GM19372 (cell line): Measurements from ENCODE around the gene GALNT2.

Source experiments
- ATAC-seq: cut with Tn5 transposase; IDR thresholded peaks from one replicate; pipeline ENCODE4 v1.9.1; 2021; ENCODE audit warnings: mild to moderate bottlenecking, low read depth, moderate library complexity; ENCODE audit not compliant: unreplicated experiment

The GALNT2 gene

GRCh38 chr1:230248016-230248888 lies 181.2 kb downstream of the GALNT2 start:
- no peak for ATAC-seq

DNA sequence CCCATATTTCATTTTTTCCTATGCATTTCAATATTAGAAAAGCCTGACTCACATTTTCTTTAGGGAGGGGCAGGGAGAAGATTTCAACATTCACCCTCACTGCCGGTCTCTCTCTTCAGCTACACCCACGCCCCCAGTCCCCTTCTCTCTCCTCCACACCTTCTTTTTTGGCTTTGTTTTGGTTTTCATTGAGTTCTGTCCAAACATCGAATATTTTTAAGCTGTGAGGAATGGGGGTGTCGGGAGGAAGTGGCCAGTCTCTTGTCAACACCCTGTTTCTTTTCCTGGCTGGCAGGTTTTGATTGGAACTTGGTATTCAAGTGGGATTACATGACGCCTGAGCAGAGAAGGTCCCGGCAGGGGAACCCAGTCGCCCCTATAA lies 181.8 kb downstream of the GALNT2 start:
- no peak for ATAC-seq

DNA sequence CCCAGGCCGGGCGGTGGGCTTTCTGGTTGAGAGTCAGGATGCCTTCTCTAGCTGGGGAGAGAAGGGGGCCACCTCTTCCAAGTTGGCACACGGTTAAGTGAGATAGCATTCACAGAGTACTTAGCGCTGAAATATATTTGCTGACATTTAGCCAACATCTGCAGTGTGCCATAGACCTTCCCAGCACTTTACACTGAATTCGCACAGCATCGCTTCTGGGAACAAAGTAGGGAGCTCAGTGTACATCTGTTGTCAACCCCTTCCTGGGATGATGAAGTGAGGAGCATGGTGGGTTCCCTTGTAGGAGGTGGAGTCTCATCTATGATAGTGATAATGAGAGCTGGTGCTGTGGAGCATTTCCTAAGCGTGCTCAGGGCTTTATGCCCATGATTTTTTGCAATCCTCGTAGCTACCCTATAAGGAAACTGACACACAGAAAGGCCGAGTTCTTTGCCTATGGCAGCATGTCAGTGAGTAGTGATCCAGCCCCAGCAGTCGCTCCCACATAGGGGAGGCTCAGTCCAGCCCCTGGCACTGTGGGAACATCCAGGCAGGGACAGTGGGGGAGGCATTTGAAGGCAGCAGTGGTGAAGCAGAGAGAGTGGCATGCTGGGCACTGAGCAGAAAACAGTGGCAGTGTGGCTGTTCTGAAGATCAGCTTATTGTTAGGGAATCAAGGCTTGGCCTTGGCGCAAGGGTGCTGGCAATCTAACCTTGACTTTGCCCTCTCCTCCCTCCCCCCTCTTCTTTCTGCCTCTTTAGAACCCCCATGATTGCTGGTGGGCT lies 182.8 kb downstream of the GALNT2 start:
- no peak for ATAC-seq

DNA sequence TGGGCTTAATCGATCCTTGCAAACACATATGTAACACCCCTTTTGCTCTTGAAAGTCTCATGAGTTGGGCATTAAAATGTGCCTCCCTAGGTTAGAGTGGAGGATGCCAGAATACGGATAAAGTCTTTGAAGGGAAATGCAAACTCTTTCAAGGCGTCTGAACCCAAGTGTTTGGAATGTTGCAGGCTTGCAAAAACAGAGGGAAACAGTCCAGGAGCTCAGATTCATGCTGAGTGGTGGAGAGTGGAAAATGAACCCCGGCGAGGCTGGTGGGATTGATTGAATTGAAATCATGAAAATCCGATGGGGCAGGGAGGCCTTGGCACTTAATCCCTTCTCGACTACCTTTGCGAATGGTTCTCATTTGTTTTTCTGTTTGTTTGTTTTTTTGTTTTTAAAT lies 183.6 kb downstream of the GALNT2 start:
- no peak for ATAC-seq

DNA sequence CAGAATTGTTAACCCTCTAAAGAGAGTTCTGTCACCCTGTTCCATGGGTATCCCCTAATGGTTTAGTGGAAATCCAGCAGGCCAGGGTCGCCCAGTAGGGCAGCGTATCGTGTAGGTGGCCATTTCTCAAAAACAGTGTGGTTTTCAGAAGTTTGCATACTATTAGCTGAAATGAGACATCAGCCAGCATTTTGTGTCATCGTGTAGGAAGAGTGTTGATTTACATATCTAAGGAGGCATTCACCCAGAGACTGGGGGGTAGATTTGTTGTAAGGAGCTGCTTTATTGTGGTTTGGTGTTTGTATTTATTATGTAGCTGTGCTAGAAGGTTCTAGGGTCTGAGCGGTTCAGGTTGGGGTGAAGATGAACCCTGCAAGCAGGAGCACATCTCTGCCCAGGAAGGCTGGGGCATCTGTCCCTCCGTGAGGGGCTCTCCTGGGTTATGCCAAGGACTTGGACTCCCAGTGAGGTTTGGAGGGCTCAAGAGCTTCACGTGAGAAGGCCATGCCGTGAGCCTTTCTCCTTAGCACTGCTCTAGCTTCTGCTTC lies 184.7 kb downstream of the GALNT2 start:
- ATAC-seq: no peak

- no peak for ATAC-seq
Observed at GRCh38 chr1:230253150-230253549, 186.1 kb downstream of the GALNT2 start.

DNA sequence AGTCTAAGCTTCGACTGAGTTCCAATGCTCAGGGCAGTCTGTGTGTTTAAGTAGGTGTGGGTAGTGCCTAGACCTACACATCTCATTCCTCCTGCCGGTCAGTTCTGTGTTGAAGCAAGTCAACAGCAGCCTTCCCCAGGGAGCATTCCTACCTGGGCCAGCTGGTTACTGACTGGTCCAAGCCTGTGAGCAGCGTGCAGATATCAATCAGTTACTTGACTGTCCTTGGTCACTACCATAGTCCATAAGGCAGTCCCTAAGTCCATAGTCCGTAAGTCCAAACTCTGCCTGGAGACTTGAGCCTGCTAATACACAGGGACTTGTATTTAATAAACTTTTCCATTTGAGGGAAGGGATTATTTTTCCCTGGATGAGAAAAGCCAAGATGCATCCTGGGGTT lies 187.2 kb downstream of the GALNT2 start:
- ATAC-seq: no peak

DNA sequence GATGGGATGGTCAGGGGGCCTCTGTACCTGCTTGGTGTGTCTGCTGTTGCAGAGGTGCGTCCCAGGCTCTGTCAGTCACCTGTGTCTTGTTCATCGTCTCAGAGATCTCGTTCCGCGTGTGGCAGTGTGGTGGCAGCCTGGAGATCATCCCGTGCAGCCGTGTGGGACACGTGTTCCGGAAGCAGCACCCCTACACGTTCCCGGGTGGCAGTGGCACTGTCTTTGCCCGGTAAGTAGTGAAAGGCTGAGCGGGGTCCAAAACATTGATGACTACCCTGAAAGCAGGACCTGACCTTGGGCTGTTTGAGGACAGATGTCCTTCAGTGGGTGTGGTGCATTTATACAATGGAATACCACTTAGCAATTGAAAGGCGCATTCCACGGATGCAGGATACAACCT lies 188.1 kb downstream of the GALNT2 start:
- no peak for ATAC-seq

DNA sequence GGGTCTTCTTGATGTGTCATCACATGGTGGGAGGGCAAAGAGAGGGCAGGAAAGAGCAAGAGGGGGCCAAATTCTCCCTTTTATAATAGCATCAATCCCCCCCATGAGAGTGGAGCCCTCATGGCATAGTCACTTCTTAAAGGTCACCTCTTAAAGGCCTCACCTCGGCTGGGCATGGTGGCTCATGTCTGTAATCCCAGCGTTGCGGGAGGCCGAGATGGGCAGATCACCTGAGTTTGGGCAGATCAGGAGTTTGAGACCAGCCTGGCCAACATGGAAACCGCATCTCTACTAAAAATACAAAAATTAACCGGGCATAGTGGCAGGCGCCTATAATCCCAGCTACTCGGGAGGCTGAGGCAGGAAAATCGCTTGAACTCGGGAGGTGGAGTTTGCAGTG lies 189.0 kb downstream of the GALNT2 start:
- no peak for ATAC-seq

DNA sequence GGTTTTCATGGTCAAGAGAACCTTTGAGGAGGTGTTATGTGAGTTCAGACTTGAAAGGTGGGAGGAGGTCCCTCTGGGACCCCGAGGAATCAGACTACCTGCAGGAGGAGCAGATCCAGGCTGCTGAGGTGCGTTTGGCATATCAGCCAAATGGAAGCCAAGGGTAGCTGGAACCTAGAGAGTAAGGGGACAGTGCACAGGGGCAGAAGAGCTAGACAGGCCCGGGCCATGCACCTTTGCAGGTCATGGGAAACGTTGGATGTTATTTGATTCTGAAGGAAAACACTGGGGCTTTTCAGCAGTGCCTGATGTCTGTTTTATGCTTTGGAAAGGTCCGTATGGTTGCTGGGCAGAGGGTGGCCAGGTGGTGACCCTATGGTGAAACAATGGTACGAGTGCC lies 189.9 kb downstream of the GALNT2 start:
- no peak for ATAC-seq

GRCh38 chr1:230259621-230260020 lies 192.6 kb downstream of the GALNT2 start:
- no peak for ATAC-seq

GRCh38 chr1:230260831-230261230 lies 193.8 kb downstream of the GALNT2 start:
- no peak for ATAC-seq

DNA sequence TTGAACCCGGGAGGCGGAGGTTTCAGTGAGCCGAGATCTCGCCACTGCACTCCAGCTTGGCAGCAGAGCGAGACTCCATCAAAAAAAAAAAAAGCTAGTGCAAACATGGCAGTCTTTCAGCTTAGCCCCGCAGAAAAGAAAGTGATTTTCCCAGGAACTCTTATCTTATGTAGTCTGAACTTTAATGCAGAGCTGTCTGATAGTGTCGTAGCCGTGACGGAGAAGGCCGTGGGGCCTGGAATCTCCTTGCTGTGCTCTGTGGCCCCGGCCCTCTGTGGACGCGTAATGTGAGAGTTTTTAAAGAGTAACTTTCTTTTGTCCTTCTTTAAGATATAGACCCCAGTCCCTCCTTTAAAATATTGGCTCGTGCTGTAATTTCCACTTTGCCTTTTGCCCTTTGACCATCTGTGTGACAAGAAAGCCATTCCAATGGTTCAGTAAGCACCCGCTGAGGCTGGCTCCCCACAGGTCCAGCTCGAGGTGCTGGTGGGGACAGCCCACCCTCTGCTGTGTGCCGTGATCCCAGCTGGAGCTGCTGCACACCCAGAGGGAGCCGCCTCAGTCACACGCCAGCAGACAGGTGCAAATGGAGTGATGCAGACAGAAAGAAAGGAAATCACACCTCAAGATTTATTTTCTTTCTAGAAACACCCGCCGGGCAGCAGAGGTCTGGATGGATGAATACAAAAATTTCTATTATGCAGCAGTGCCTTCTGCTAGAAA lies 195.1 kb downstream of the GALNT2 start:
- ATAC-seq: no peak

DNA sequence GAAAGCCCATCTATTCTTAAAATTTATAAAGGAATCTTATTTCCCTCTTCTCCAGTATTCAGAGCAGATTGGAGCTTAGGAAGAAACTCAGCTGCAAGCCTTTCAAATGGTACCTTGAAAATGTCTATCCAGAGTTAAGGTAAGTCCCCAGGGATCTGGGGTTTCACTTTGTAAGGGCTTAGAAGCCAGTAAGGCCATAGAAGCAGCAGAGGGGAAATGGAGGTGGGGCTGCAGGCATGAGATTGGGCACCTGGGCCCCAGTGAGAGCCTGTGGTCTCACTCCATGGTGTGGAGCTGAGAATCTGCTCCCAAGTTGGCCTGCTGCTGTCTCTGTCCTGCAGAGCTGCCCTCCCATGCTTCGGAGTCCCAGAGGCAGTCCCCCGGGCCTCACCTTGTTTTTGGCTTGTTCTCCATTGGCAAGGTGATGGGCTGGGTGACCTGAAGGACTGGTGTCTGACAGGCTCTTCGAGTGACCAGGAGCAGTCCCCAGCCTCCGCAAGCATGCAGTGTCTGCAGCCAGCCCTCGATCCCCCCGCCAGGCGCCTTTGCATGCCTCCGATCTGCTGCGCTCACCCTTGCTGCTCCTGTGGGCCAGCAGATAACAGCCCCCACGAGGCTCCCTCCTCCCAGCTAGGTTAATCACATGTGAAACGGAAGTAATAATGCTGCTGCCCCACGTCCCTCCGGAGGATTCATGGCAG lies 196.0 kb downstream of the GALNT2 start:
- ATAC-seq: no peak

- ATAC-seq: no peak
Observed at GRCh38 chr1:230263568-230264195, 196.6 kb downstream of the GALNT2 start.

DNA sequence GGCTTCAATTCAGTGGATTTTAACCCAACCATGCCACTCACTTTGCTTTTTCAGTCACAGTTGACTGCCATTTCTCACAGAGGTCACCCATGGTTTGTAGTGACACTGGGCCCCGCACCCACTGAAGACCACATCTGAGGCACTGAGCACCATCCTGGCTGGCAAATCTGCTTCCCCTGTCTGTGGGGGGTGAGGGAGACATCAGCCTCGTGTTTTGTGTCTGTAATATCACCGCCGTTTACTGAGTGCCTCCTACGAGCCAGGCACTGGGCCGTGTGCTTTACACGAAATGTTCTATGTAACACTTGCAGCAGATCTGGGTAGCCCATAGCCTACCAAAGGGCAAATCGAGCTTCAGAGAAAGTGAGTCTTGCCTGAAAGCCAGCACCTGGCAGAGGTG lies 197.3 kb downstream of the GALNT2 start:
- ATAC-seq: no peak

DNA sequence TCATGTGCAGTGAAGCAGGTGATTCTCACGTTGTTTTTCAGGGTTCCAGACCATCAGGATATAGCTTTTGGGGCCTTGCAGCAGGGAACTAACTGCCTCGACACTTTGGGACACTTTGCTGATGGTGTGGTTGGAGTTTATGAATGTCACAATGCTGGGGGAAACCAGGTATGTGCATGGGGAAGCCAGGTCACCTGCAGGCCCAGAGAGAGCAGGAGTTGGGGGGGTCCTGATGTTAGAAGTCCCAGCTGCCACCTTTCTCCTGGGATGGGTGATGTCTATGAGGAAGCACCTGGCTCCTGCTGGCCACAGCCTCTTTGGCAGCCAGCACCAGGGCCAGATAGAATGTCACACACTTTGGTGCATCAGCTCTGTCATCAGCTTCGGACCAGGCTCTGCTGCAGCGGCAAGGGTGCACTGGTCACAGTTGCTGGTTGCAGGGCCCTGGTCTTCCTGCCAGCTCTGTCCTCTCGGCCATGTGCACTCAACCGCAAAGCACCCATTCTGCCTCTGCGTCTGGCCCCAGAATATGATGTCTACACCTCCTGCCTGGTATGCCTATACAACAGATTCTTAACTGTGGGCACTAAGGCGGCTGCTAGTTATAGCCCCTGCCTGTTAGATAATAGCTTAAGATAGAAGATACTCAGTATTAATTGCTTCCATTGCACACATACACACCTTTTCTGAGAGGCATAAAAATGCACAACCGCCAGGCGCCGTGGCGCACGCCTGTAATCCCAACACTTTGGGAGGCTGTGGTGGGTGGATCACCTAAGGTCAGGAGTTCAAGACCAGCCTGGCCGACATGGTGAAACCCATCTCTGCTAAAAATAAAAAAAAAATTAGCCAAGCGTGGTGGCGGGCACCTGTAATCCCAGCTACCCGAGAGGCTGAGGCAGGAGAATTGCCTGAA lies 198.4 kb downstream of the GALNT2 start:
- no peak for ATAC-seq

DNA sequence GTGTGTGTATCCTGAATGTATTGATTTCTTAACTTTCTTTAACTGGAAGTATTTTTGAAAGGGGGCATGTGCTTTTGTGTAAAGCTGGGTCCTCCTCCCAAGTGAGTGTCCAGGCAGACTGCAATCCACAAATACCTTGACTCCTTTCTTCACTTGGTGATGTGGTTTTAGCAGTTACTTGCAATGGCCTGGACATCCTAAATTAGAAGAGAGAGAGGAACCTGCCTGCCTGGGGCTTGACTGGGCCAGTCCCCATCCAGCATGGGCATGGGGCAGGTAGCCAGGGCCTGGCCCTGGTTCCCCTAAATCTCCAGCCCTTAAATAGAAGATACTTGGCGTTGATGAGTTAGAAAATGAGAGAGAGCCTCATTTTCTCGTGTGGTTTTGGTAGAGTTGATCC lies 199.4 kb downstream of the GALNT2 start:
- no peak for ATAC-seq
